HG02938 (cell line): Measurements from ENCODE around the gene ANKRD18B.
"Not testable (repeated sequence)": the region's sequence is repeated elsewhere in the genome, so short reads cannot be mapped to it uniquely, and the experiment has no call there.

ENCODE experiments used
- ATAC-seq: cut with Tn5 transposase; IDR thresholded peaks from one replicate; pipeline ENCODE4 v1.9.1; 2021; ENCODE audit warnings: mild to moderate bottlenecking, moderate library complexity; ENCODE audit not compliant: unreplicated experiment

The ANKRD18B gene

GRCh38 chr9:33523397-33524305 is at the start of gene ANKRD18B:
ANKRD18B (plus strand) TSS chr9:33524251; CDS start chr9:33524490, 239 bp downstream.
- not testable (repeated sequence) for ATAC-seq

- ATAC-seq = no peak
These were observed 48.7 kb upstream of the ANKRD18B start for GRCh38 chr9:33475357-33475756.

- ATAC-seq = no peak
These were observed 47.5 kb upstream of the ANKRD18B start for GRCh38 chr9:33476503-33476902.

- ATAC-seq = no peak
These were observed 43.9 kb upstream of the ANKRD18B start for GRCh38 chr9:33480106-33480505.

GRCh38 chr9:33480976-33481375 is 43.1 kb upstream of the ANKRD18B start:
- no peak for ATAC-seq

- ATAC-seq = not testable (repeated sequence)
These were observed 38.7 kb upstream of the ANKRD18B start for GRCh38 chr9:33485312-33485711.

GRCh38 chr9:33489066-33489465 is 35.0 kb upstream of the ANKRD18B start:
- no peak for ATAC-seq

- not testable (repeated sequence) for ATAC-seq
These were observed 30.2 kb upstream of the ANKRD18B start for GRCh38 chr9:33493819-33494218.

GRCh38 chr9:33498387-33498786 is 25.7 kb upstream of the ANKRD18B start:
- ATAC-seq = no peak

- ATAC-seq = no peak
These were observed 17.3 kb upstream of the ANKRD18B start for GRCh38 chr9:33506626-33507370.

- ATAC-seq = no peak
These were observed 13.5 kb upstream of the ANKRD18B start for GRCh38 chr9:33510262-33511183.

GRCh38 chr9:33511184-33511517 is 12.9 kb upstream of the ANKRD18B start:
- ATAC-seq = not testable (repeated sequence)

- ATAC-seq = not testable (repeated sequence)
These were observed 11.5 kb upstream of the ANKRD18B start for GRCh38 chr9:33512535-33512934.

- not testable (repeated sequence) for ATAC-seq
These were observed 8.6 kb upstream of the ANKRD18B start for GRCh38 chr9:33515342-33515995.

- ATAC-seq = not testable (repeated sequence)
These were observed 7.7 kb upstream of the ANKRD18B start for GRCh38 chr9:33516397-33516796.

- no peak for ATAC-seq
These were observed 6.7 kb upstream of the ANKRD18B start for GRCh38 chr9:33517373-33517772.

GRCh38 chr9:33517934-33518577 is 6.0 kb upstream of the ANKRD18B start:
- ATAC-seq = not testable (repeated sequence)

- ATAC-seq = not testable (repeated sequence)
These were observed 2.2 kb upstream of the ANKRD18B start for GRCh38 chr9:33521861-33522260.

- ATAC-seq = no peak
These were observed 376 bp downstream of the ANKRD18B start for GRCh38 chr9:33524306-33524947.
